ENCODE results near the gene PTPN2.

PTPN2 gene

GRCh38 chr18:12857215-12857905 lies 26.7 kb downstream of the PTPN2 start:
- no peak for DNase-seq

- DNase-seq, result no peak
These were observed 28.1 kb downstream of the PTPN2 start for GRCh38 chr18:12855916-12856315.

- DNase-seq, result no peak
These were observed 31.3 kb downstream of the PTPN2 start for GRCh38 chr18:12852566-12853315.

- no peak for DNase-seq
These were observed 32.3 kb downstream of the PTPN2 start for GRCh38 chr18:12851716-12852115.

- DNase-seq, result no peak
These were observed 34.5 kb downstream of the PTPN2 start for GRCh38 chr18:12849548-12849947.

- no peak for DNase-seq
These were observed 35.6 kb downstream of the PTPN2 start for GRCh38 chr18:12848405-12848804.

- no peak for DNase-seq
These were observed 39.6 kb downstream of the PTPN2 start for GRCh38 chr18:12844391-12844790.

GRCh38 chr18:12843420-12844350 lies 40.4 kb downstream of the PTPN2 start:
- DNase-seq, result no peak

- DNase-seq, result no peak
These were observed 41.3 kb downstream of the PTPN2 start for GRCh38 chr18:12842459-12843380.

GRCh38 chr18:12841070-12841469 lies 43.0 kb downstream of the PTPN2 start:
- no peak for DNase-seq

- no peak for DNase-seq
These were observed 43.7 kb downstream of the PTPN2 start for GRCh38 chr18:12840382-12840781.

- DNase-seq, result peak; percentile 77 to 79
These were observed 44.4 kb downstream of the PTPN2 start for GRCh38 chr18:12839526-12840196.

GRCh38 chr18:12839057-12839525 lies 44.9 kb downstream of the PTPN2 start:
- peak in 1 of 2 experiments; percentile 12 for DNase-seq

- DNase-seq, result peak; percentile 68 to 70
These were observed 45.8 kb downstream of the PTPN2 start for GRCh38 chr18:12838178-12838634.

- DNase-seq, result peak in 1 of 2 experiments; percentile 3
These were observed 46.3 kb downstream of the PTPN2 start for GRCh38 chr18:12837747-12838146.

- DNase-seq, result no peak
These were observed 47.5 kb downstream of the PTPN2 start for GRCh38 chr18:12836551-12836950.

GRCh38 chr18:12828116-12829051 lies 55.7 kb downstream of the PTPN2 start:
- DNase-seq, result no peak

- no peak for DNase-seq
These were observed 56.4 kb downstream of the PTPN2 start for GRCh38 chr18:12827588-12827987.

- no peak for DNase-seq
These were observed 58.8 kb downstream of the PTPN2 start for GRCh38 chr18:12825230-12825629.

- no peak for DNase-seq
These were observed 60.1 kb downstream of the PTPN2 start for GRCh38 chr18:12823892-12824291.

Data from AML-193 (cell line).